K562 (cell line): Measurements from ENCODE around the gene TBC1D5.

Experiments
- HNRNPL ChIP-seq: fragments of 200-400 bp; formaldehyde crosslinking; IDR thresholded peaks from 2 replicates; pipeline ENCODE4 v1.6.1; 2017; ENCODE audit warnings: low read depth, mild to moderate bottlenecking, low read length
- KAT8 ChIP-seq: fragments of 450-650 bp; IDR thresholded peaks from 2 replicates; pipeline ENCODE4 v1.6.1; 2016; ENCODE audit warnings: low read depth, mild to moderate bottlenecking
- ZBTB7A ChIP-seq: IDR thresholded peaks from 2 replicates; pipeline ENCODE4 v1.6.1; 2011; ENCODE audit warnings: low read depth, mild to moderate bottlenecking, low read length, moderate library complexity, borderline replicate concordance; ENCODE audit not compliant: control insufficient read depth
- TF ChIP-seq, protein P1 (sequence below): fragments of 250-450 bp; sonication (Bioruptor Pico); IDR thresholded peaks from 2 replicates; pipeline ENCODE4 v1.8.0; 2022; ENCODE audit warnings: moderate library complexity, mild to moderate bottlenecking, inconsistent platforms

- TF ChIP-seq ZBTB7A (no peak), KAT8 (no peak), HNRNPL (no peak)
- TF ChIP-seq, protein P1, sequence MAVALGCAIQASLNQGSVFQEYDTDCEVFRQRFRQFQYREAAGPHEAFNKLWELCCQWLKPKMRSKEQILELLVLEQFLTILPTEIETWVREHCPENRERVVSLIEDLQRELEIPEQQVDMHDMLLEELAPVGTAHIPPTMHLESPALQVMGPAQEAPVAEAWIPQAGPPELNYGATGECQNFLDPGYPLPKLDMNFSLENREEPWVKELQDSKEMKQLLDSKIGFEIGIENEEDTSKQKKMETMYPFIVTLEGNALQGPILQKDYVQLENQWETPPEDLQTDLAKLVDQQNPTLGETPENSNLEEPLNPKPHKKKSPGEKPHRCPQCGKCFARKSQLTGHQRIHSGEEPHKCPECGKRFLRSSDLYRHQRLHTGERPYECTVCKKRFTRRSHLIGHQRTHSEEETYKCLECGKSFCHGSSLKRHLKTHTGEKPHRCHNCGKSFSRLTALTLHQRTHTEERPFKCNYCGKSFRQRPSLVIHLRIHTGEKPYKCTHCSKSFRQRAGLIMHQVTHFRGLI, result no peak
Observed at GRCh38 chr3:17195192-17195611, 547.2 kb downstream of the TBC1D5 start.
